ENCODE results near the gene MSI1. TPM values are rescaled to one million over a fixed set of nuclear protein-coding genes. Genes with fewer than 3 reads are reported as not detected.

MSI1 gene
- 0.57 and 1.6 TPM in 2 replicates for total RNA-seq (2014; rRNA removed; shearing (Covaris generic))

GRCh38 chr12:120368789-120369602 is at the start of gene MSI1:
Gene MSI1 (minus strand): TSS chr12:120369164. CDS start chr12:120369091, 73 bp downstream.
- no peak for DNase-seq (ENCODE audit: low spot score)

GRCh38 chr12:120417917-120418580 is 49.1 kb upstream of the MSI1 start:
- no peak for DNase-seq (ENCODE audit: low spot score)

- DNase-seq (ENCODE audit: low spot score), result no peak
Observed at GRCh38 chr12:120416490-120417216, 47.7 kb upstream of the MSI1 start.

DNA sequence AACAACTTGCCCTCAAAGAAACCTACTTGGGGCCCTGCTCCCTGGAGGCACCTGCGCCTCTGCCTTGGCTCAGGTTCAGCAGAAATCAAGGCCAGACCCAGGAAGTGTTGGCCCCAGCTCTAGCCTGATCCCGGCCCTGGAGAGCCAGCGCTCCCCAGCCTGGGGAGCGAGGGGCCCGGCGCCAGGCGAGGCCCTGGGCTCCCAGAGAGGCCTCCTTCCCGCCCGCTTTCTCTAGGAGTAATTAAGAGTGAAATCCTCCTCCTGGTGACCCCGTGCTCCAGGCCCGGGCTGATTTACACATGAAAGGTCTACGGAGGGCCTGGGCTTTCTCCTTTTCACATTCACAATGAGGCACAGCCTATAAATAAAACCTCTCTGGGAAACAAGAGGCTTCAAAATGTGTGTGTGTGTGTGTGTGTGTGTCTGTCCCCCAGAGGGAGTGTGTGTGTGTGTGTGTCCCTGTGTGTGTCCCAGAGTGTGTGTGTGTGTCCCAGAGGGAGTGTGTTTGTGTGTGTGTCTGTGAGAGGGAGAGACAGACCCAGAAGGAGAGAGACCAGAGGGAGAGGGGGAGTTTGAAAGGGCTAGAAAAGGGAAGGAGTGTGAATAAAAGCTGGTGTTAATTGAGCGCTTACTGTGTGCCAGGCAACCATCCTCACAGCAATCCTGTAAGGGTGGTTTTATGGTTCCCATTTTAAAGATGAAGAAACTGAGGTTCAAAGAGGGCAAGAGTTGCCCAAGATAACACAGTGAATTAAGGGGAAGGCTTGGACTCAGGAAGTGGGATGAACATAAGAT is 45.1 kb upstream of the MSI1 start:
- no peak for DNase-seq (ENCODE audit: low spot score)

GRCh38 chr12:120412421-120412820 is 43.5 kb upstream of the MSI1 start:
- no peak for DNase-seq (ENCODE audit: low spot score)

DNA sequence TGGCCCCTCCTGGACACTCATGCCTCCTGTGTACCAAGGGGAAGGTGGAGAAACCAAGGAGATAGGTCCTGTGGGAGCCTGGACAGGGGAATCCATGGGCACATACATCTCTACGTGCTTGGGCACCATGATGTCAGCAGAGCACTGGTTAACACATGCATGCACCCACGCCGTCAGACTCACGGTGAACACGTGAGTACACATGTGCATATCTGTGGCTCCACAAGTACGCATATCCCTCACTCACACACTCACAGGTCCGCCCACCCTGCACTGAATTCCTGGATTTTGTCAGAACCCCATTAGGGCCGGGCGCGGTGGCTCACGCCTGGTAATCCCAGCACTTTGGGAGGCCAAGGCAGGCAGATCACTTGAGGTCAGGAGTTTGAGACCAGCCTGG is 39.8 kb upstream of the MSI1 start:
- no peak for DNase-seq (ENCODE audit: low spot score)

- DNase-seq (ENCODE audit: low spot score), result no peak
Observed at GRCh38 chr12:120406553-120406952, 37.6 kb upstream of the MSI1 start.

GRCh38 chr12:120406069-120406468 is 37.1 kb upstream of the MSI1 start:
- DNase-seq (ENCODE audit: low spot score), result no peak

DNA sequence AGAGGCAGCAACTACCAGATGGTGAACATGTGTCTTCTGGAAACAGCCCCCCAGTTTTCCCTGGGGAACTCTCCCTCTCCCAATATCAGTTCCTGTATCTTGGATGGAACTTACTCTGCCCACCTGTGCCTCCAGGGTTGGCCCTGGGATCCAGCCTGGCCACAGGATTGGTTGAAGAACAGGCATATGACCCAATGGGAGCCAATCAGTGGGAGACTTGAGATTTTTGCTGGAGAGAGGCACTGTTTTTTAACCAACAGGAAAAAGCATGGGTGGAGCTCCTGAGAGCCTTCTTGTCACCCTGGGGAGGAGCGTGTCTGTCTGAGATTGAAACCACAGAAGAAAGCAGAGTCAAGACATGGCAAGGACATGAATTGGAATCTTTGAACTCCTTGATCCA is 35.3 kb upstream of the MSI1 start:
- no peak for DNase-seq (ENCODE audit: low spot score)

DNA sequence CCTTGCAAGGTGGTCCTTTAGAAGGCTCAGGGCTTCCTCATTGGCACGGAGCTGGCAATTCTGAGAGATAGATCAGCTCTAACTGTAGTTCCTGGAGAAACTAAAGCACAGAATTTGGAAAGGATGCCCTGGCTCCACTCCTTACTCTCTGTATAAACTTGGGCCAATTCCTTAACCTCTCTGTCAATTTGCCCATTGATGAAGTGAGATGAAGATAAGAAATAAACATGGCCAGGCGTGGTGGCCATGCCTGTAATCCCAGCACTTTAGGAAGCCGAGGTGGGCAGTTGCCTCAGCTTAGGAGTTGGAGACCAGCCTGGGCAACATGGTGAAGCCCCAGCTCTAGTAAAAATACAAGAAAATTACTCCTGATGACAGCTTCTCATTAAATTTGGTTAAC is 34.9 kb upstream of the MSI1 start:
- DNase-seq (ENCODE audit: low spot score), result no peak

GRCh38 chr12:120402217-120402616 is 33.3 kb upstream of the MSI1 start:
- DNase-seq (ENCODE audit: low spot score), result no peak

GRCh38 chr12:120399531-120399930 is 30.6 kb upstream of the MSI1 start:
- DNase-seq (ENCODE audit: low spot score), result peak; percentile 20

- no peak for DNase-seq (ENCODE audit: low spot score)
Observed at GRCh38 chr12:120397824-120398540, 29.0 kb upstream of the MSI1 start.

GRCh38 chr12:120394483-120395367 is 25.8 kb upstream of the MSI1 start:
- no peak for DNase-seq (ENCODE audit: low spot score)

DNA sequence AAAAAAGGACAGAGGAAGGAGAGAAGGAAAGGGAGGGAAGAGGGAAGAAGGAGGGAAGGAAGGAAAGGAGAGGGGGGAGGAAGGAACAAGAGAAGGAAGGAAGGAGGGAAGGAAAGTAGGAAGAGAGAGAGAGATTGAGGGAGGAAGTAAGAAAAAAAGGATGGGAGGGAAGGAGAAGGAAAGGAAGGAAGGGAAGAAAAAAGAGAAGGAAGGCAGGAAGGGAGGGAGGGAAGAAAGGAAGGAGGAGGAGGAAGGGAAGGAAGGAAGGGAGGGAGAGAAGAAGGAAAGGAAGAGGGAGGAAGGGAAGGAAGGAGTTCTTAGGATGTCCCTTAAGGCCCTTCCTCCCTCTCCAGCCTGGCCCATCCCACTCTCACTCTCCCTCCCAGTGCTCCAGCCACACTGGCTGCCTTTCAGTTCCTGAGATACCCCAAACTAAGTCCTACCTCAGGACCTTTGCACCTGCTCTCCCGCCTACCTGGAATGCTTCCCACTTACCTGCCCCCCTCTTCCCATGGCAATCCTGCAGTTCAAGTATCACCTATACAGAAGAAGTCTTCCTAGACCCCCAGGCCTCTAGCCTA is 21.7 kb upstream of the MSI1 start:
- no peak for DNase-seq (ENCODE audit: low spot score)

DNA sequence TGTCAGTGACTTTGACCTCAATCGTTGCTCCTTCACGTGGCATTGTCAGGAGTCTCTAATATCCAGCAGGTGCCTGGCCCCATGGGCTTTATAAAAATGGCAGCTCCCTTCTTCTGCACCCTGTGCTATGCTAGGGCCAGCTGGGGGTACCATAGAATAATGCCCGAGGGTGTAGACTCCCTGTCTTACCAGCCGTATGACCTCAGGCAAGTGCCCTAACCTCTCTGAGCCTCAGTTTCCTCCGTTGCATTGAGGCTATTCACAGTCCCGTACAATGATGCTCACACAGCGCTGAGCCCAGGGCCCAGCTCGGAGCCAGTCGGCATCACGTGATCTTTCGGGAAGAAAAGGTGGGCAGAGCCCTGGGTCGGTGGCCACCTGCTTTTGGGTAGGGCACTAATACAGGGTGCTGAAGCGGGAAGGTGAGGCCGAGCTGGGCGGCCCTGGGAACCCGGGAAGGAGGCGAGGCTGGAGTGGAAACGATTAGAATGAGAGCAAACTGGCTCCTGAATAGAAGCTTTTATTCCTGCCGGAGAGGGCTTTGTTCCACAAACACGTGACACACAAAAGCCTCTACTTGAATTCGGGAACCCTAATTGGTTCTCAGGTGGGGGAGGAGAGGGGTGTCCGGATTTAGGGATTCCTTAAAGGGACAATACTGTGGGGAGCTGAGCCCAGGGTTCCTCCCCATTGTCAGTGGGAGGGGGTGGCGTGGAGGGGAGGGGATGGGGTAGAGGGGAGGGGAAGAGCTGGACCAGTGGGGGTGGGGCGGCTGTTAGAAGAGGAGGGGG is 19.9 kb upstream of the MSI1 start:
- DNase-seq (ENCODE audit: low spot score), result no peak

- DNase-seq (ENCODE audit: low spot score), result peak; percentile 53
Observed at GRCh38 chr12:120381752-120382419, 12.9 kb upstream of the MSI1 start.

DNA sequence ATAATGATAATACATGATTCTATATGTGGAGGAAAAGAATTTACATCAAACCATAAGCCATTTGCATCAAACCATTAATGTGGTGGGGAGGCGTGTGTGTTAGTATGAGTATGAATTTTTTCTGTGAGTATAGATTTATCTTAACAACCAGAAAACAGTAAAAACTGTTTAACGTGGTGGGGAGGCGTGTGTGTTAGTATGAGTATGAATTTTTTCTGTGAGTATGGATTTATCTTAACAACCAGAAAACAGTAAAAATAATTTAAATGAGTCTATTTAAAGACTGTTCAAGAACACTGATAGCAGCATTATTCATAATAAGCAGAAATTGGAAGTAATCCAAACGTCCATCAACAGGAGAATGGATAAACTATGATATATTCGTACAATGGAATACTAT is 9.1 kb upstream of the MSI1 start:
- no peak for DNase-seq (ENCODE audit: low spot score)

All from A172 (cell line).